GM23338 (cell line): ENCODE data around the gene HAPLN2. TPM values are rescaled to one million over a fixed set of nuclear protein-coding genes. Genes with fewer than 3 reads are reported as not detected.
A peak's percentile ranks its signal among the peaks of the same experiment; 100 is the strongest.

Experiments
- ATAC-seq: fragments of 200-7000 bp; cut with Tn5 transposase; 3 replicates; pipeline ENCODE4 v1.9.1; 2020
- DNase-seq: peaks from one replicate; pipeline ENCODE4 v3.0.0-alpha.2; 2015; ENCODE audit warnings: low spot score
- H2AFZ ChIP-seq: fragments of 200-600 bp; sonication (generic); 2 replicates; pipeline ENCODE4 v1.8.0; 2016; ENCODE audit warnings: antibody characterized with exemption, mild to moderate bottlenecking, moderate library complexity
- H3F3A ChIP-seq: fragments of 200-600 bp; sonication (generic); replicated peaks from 2 replicates; pipeline ENCODE4 v1.8.0; 2017; ENCODE audit warnings: antibody characterized with exemption, mixed run types, low read depth
- H3K27ac ChIP-seq: fragments of 200-600 bp; sonication (generic); 2 replicates; pipeline ENCODE4 v1.6.1; 2016; ENCODE audit warnings: low read depth
- H3K27me3 ChIP-seq: fragments of 200-600 bp; sonication (generic); 2 replicates; pipeline ENCODE4 v1.8.0; 2016; ENCODE audit warnings: mild to moderate bottlenecking, mixed run types, moderate library complexity; ENCODE audit not compliant: insufficient read depth
- H3K36me3 ChIP-seq: fragments of 200-600 bp; sonication (generic); 2 replicates; pipeline ENCODE4 v1.8.0; 2016; ENCODE audit warnings: mild to moderate bottlenecking; ENCODE audit not compliant: insufficient read depth
- H3K4me1 ChIP-seq: fragments of 200-600 bp; sonication (generic); 2 replicates; pipeline ENCODE4 v1.8.0; 2016; ENCODE audit warnings: mild to moderate bottlenecking, moderate library complexity; ENCODE audit not compliant: insufficient read depth
- H3K4me2 ChIP-seq: fragments of 200-600 bp; sonication (generic); 2 replicates; pipeline ENCODE4 v1.7.1; 2017; ENCODE audit warnings: mixed run types
- H3K4me3 ChIP-seq: fragments of 200-600 bp; sonication (generic); 2 replicates; pipeline ENCODE4 v1.6.1; 2016; ENCODE audit warnings: mixed run types
- H3K79me2 ChIP-seq: fragments of 200-600 bp; sonication (generic); replicated peaks from 2 replicates; pipeline ENCODE4 v1.8.0; 2017; ENCODE audit warnings: mild to moderate bottlenecking; ENCODE audit not compliant: insufficient read depth
- H3K9me2 ChIP-seq: fragments of 200-600 bp; sonication (generic); 2 replicates; pipeline ENCODE4 v1.8.0; 2017; ENCODE audit not compliant: insufficient read depth
- H4K20me1 ChIP-seq: fragments of 200-600 bp; sonication (generic); replicated peaks from 2 replicates; pipeline ENCODE4 v1.8.0; 2017; ENCODE audit warnings: mild to moderate bottlenecking; ENCODE audit not compliant: insufficient read depth
- H3K27ac Mint-ChIP-seq: 2 replicates; pipeline ENCODE4 v1.8.0; 2020; ENCODE audit warnings: inconsistent platforms, mild to moderate bottlenecking, moderate library complexity, mixed read lengths
- H3K27me3 Mint-ChIP-seq: 3 replicates; pipeline ENCODE4 v1.8.0; 2022; ENCODE audit warnings: low read depth, mild to moderate bottlenecking, moderate library complexity, mixed read lengths, inconsistent platforms; ENCODE audit not compliant: insufficient read depth, poor library complexity
- H3K36me3 Mint-ChIP-seq: 3 replicates; pipeline ENCODE4 v1.8.0; 2021; ENCODE audit warnings: low read depth, mild to moderate bottlenecking, inconsistent platforms, moderate library complexity, mixed read lengths
- H3K4me1 Mint-ChIP-seq: 3 replicates; pipeline ENCODE4 v1.8.0; 2020; ENCODE audit warnings: mild to moderate bottlenecking, inconsistent platforms, mixed read lengths
- H3K4me3 Mint-ChIP-seq: 3 replicates; pipeline ENCODE4 v1.8.0; 2021; ENCODE audit warnings: moderate library complexity, mild to moderate bottlenecking, inconsistent platforms, mixed read lengths
- H3K9me3 Mint-ChIP-seq: 3 replicates; pipeline ENCODE4 v1.8.0; 2020; ENCODE audit warnings: moderate library complexity, mild to moderate bottlenecking, inconsistent platforms, mixed read lengths
- CTCF ChIP-seq, 2 experiments: fragments of 200-600 bp in 1 of 2; sonication (generic) in 1 of 2; conservative IDR thresholded peaks; 2 replicates each; pipeline versions ENCODE4 v1.5.1 to v1.6.1; 2016 to 2017; ENCODE audit warnings: antibody characterized with exemption in 2 of 2, low read depth in 2 of 2, mild to moderate bottlenecking in 2 of 2, moderate library complexity in 1 of 2
- EZH2phosphoT487 ChIP-seq: fragments of 200-600 bp; sonication (generic); IDR thresholded peaks from one replicate; pipeline ENCODE4 v1.8.1; 2018; ENCODE audit warnings: antibody characterized with exemption; ENCODE audit not compliant: unreplicated experiment
- JUNB ChIP-seq: IDR thresholded peaks from one replicate; pipeline ENCODE4 v1.6.1; 2016; ENCODE audit warnings: antibody characterized with exemption; ENCODE audit not compliant: unreplicated experiment
- NANOG ChIP-seq: IDR thresholded peaks from 2 replicates; pipeline ENCODE4 v1.6.1; 2016; ENCODE audit warnings: antibody characterized with exemption, borderline replicate concordance
- POLR2AphosphoS5 ChIP-seq: IDR thresholded peaks from 2 replicates; pipeline ENCODE4 v1.6.1; 2016; ENCODE audit warnings: antibody characterized with exemption, low read depth
- STAT1 ChIP-seq: IDR thresholded peaks from one replicate; pipeline ENCODE4 v1.6.1; 2016; ENCODE audit warnings: antibody characterized with exemption; ENCODE audit not compliant: unreplicated experiment
- ZNF114 ChIP-seq: fragments of 250-450 bp; sonication (Bioruptor Pico); IDR thresholded peaks from 2 replicates; pipeline ENCODE4 v1.5.0; 2020; ENCODE audit warnings: mild to moderate bottlenecking, moderate library complexity
- ZNF331 ChIP-seq: fragments of 250-450 bp; sonication (Bioruptor Pico); IDR thresholded peaks from 2 replicates; pipeline ENCODE4 v1.5.0; 2020; ENCODE audit warnings: low read depth, mild to moderate bottlenecking, moderate library complexity
- ZNF462 ChIP-seq: fragments of 250-450 bp; sonication (Bioruptor Pico); IDR thresholded peaks from 2 replicates; pipeline ENCODE4 v1.5.0; 2020; ENCODE audit warnings: mild to moderate bottlenecking, moderate library complexity
- polyA plus RNA-seq: library from polyadenylated mRNA; unstranded; fragments of >200 nt; fragmentation: Nextera tagmentation; extraction: Ambion mirVana; gene quantifications from 2 replicates; pipeline ENCODE4 v1.2.1, GENCODE V29; 2016
- total RNA-seq: library from RNA; depleted of rRNA; stranded (reverse); fragments of >200 nt; shearing (Covaris generic); gene quantifications from 2 replicates; pipeline ENCODE4 v1.2.3, GENCODE V29; 2014
- TF ChIP-seq, protein P1 (sequence below): IDR thresholded peaks from one replicate; pipeline ENCODE4 v1.6.1; 2018; ENCODE audit warnings: antibody characterized with exemption; ENCODE audit not compliant: unreplicated experiment

HAPLN2 gene
- total and polyA plus RNA-seq, 2 experiments from 2014 or later = 0.53 TPM; not detected in 1

- no peaks in the 10 kb centered on the region for H3K36me3 ChIP-seq
- Mint-ChIP-seq H3K4me3 (peak overlapping the region; percentile 10; the same call in 1 of the 3 replicates), H3K27ac (peak overlapping the region; percentile 85), H3K9me3 (no peaks in the 10 kb centered on the region; the same call in 1 of the 3 replicates), H3K4me1 (peaks cover 89% of the 10 kb centered on the region), H3K36me3 (peaks cover 2% of the 10 kb centered on the region; the same call in 1 of the 3 replicates), H3K27me3 (peaks cover 19% of the 10 kb centered on the region)
- peak overlapping the region; percentile 77 for H3K27ac ChIP-seq
- TF ChIP-seq ZNF462 = no peak
- TF ChIP-seq ZNF114 (CRISPR knock-in tag) = no peak
- no peak for TF ChIP-seq JUNB
- TF ChIP-seq EZH2phosphoT487 = no peak
- TF ChIP-seq STAT1 = no peak
- no peak for TF ChIP-seq NANOG
- TF ChIP-seq POLR2AphosphoS5 = no peak
- no peak for TF ChIP-seq CTCF (conservative IDR thresholded peaks at IDR 0.05; ENCODE audit: low read depth in 2 of 2)
- TF ChIP-seq, protein P1, sequence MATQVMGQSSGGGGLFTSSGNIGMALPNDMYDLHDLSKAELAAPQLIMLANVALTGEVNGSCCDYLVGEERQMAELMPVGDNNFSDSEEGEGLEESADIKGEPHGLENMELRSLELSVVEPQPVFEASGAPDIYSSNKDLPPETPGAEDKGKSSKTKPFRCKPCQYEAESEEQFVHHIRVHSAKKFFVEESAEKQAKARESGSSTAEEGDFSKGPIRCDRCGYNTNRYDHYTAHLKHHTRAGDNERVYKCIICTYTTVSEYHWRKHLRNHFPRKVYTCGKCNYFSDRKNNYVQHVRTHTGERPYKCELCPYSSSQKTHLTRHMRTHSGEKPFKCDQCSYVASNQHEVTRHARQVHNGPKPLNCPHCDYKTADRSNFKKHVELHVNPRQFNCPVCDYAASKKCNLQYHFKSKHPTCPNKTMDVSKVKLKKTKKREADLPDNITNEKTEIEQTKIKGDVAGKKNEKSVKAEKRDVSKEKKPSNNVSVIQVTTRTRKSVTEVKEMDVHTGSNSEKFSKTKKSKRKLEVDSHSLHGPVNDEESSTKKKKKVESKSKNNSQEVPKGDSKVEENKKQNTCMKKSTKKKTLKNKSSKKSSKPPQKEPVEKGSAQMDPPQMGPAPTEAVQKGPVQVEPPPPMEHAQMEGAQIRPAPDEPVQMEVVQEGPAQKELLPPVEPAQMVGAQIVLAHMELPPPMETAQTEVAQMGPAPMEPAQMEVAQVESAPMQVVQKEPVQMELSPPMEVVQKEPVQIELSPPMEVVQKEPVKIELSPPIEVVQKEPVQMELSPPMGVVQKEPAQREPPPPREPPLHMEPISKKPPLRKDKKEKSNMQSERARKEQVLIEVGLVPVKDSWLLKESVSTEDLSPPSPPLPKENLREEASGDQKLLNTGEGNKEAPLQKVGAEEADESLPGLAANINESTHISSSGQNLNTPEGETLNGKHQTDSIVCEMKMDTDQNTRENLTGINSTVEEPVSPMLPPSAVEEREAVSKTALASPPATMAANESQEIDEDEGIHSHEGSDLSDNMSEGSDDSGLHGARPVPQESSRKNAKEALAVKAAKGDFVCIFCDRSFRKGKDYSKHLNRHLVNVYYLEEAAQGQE = no peak
- TF ChIP-seq ZNF331 (CRISPR knock-in tag) = no peak
- peaks cover 34% of the 10 kb centered on the region; the same call in 1 of the 2 replicates for H3F3A ChIP-seq
- H3K79me2 ChIP-seq = no peaks in the 10 kb centered on the region
- no peak for ATAC-seq
- no peaks in the 10 kb centered on the region for H3K27me3 ChIP-seq
- DNase-seq = no peak
- H4K20me1 ChIP-seq = no peaks in the 10 kb centered on the region
- H3K4me1 ChIP-seq = peaks cover 95% of the 10 kb centered on the region
- H3K4me3 ChIP-seq = no peak overlapping the region
- H3K4me2 ChIP-seq = 0 out of 2 replicates have a peak overlapping the region, but pooled peaks have one; percentile 60
- no peaks in the 10 kb centered on the region for H3K9me2 ChIP-seq
- no peak overlapping the region for H2AFZ ChIP-seq
Observed at GRCh38 chr1:156665539-156665938, 46.3 kb downstream of the HAPLN2 start.
